ENCODE data around the gene ARAP1. TPM values are rescaled to one million over a fixed set of nuclear protein-coding genes. Genes with fewer than 3 reads are reported as not detected.

ARAP1 gene
- total and polyA plus RNA-seq, 2 donors (not counting 3 experiments of a cell fraction or from before 2014, with no cell fraction given) = 36.8 to 66.2 TPM

DNA sequence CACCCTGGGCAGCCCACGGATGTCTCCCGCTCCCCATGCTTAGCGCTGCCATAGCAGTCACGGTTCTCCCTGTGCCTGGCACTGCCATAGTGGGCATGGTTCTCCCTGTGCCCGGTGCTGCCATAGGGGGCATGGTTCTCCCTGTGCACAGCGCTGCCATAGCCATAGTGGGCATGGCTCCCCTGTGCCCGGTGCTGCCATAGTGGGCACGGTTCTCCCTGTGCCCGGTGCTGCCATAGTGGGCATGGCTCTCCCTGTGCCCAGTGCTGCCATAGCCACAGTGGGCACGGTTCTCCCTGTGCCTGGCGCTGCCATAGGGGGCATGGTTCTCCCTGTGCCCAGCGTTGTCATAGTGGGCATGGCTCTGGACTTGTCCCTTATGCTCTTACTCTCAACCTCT lies 19.9 kb upstream of the ARAP1 start:
- dilution Hi-C loops (cut with MboI; ENCODE audit: extremely low pct_ligation_motif_present, low sequenced_read_pairs) (no loop called here), intact Hi-C loops (cut with micrococcal nuclease) (no loop called here)
- Histone ChIP-seq H4K20me1 (replicated peaks; ENCODE audit: control insufficient read depth, extremely low read depth, insufficient read depth, low read length) (no peaks in the 10 kb centered on the region), H3K27ac (ENCODE audit: insufficient read depth, low read depth, low read length) (no peak overlapping the region), H2AFZ (ENCODE audit: low read depth, low read length) (no peak overlapping the region), H3K36me3 (ENCODE audit: control insufficient read depth in 2 of 2, extremely low read depth in 1 of 2, insufficient read depth in 2 of 2, low read length in 2 of 2) (no peaks in the 10 kb centered on the region), H3K4me2 (ENCODE audit: insufficient read depth, low read length) (no peak overlapping the region), H3K4me3 (replicated peaks in 1 of 3; ENCODE audit: insufficient read depth in 1 of 3, low read depth in 1 of 3, low read length in 3 of 3) (no peak overlapping the region), H3K79me2 (ENCODE audit: control insufficient read depth, insufficient read depth, low read length) (no peaks in the 10 kb centered on the region), H3K27me3 (ENCODE audit: control insufficient read depth in 2 of 2, insufficient read depth in 2 of 2, low read length in 2 of 2) (no peaks in the 10 kb centered on the region), H3K9ac (replicated peaks; ENCODE audit: extremely low read depth, insufficient read depth, low read length) (no peak overlapping the region), H3K4me1 (ENCODE audit: control insufficient read depth, extremely low read depth, insufficient read depth, low read length) (peaks cover 3% of the 10 kb centered on the region), H3K9me1 (replicated peaks; ENCODE audit: control insufficient read depth, extremely low read depth, insufficient read depth, low read length) (no peaks in the 10 kb centered on the region), H3K9me3 (replicated peaks; ENCODE audit: control insufficient read depth, insufficient read depth, low read length) (no peaks in the 10 kb centered on the region)
- TF ChIP-seq GATA2 (IDR thresholded peaks at IDR 0.05; ENCODE audit: insufficient read depth, insufficient read length, low read depth, low read length) (no peak), FOS (IDR thresholded peaks at IDR 0.05; ENCODE audit: borderline replicate concordance, insufficient read depth, low read length) (no peak), POLR2A (IDR thresholded peaks at IDR 0.05; ENCODE audit: low read depth, low read length) (no peak), EZH2 (IDR thresholded peaks at IDR 0.05; ENCODE audit: borderline replicate concordance, low read depth, low read length, severe bottlenecking) (no peak), MYC (IDR thresholded peaks at IDR 0.05; ENCODE audit: low read depth, low read length) (no peak), JUN (IDR thresholded peaks at IDR 0.05; ENCODE audit: borderline replicate concordance, insufficient read depth, insufficient read length, low read depth) (no peak), POLR2AphosphoS5 (IDR thresholded peaks at IDR 0.05; ENCODE audit: insufficient read depth, low read depth, low read length) (no peak)
- TF ChIP-seq, protein P1, sequence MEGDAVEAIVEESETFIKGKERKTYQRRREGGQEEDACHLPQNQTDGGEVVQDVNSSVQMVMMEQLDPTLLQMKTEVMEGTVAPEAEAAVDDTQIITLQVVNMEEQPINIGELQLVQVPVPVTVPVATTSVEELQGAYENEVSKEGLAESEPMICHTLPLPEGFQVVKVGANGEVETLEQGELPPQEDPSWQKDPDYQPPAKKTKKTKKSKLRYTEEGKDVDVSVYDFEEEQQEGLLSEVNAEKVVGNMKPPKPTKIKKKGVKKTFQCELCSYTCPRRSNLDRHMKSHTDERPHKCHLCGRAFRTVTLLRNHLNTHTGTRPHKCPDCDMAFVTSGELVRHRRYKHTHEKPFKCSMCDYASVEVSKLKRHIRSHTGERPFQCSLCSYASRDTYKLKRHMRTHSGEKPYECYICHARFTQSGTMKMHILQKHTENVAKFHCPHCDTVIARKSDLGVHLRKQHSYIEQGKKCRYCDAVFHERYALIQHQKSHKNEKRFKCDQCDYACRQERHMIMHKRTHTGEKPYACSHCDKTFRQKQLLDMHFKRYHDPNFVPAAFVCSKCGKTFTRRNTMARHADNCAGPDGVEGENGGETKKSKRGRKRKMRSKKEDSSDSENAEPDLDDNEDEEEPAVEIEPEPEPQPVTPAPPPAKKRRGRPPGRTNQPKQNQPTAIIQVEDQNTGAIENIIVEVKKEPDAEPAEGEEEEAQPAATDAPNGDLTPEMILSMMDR (IDR thresholded peaks at IDR 0.05; ENCODE audit: extremely low read depth in 1 of 2, insufficient read depth in 1 of 2, low read depth in 1 of 2, low read length in 2 of 2) = no peak
- TF ChIP-seq, protein P2, sequence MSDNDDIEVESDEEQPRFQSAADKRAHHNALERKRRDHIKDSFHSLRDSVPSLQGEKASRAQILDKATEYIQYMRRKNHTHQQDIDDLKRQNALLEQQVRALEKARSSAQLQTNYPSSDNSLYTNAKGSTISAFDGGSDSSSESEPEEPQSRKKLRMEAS (IDR thresholded peaks at IDR 0.05; ENCODE audit: insufficient read depth, insufficient read length) = no peak
- FAIRE-seq (no peak), DNase-seq (ENCODE audit: low read depth, low spot score) (no peak)
- CTCF ChIA-PET = interaction anchor here (1.5 to 2.7 kb wide), 3 partner anchors 25 to 47 kb away, joined by 3 to 9 read pairs (median 4); no protein-coding TSS in a partner anchor
- POLR2A ChIA-PET = no interaction called here
- BruUV-seq (replicated peaks) = no TSS peak
